Measurements from ENCODE around the gene LIG3. TPM values are rescaled to one million over a fixed set of nuclear protein-coding genes. Genes with fewer than 3 reads are reported as not detected.

LIG3 gene
- total and polyA plus RNA-seq, 2 of the 4 experiments (the other 2 are of a cell fraction), result 36.4 to 41.9 TPM

GRCh38 chr17:34980681-34981537, 597 bp downstream of the LIG3 start (continued):
- TF ChIP-seq ELK1 (IDR thresholded peaks at IDR 0.05; ENCODE audit: borderline replicate concordance, low read depth, low read length) (no peak), RFX5 (IDR thresholded peaks at IDR 0.05; ENCODE audit: low read depth, low read length) (no peak)
